CD4-positive, alpha-beta T cell (primary cell): ENCODE data around the gene CCR2. TPM values are rescaled to one million over a fixed set of nuclear protein-coding genes. Genes with fewer than 3 reads are reported as not detected.

Experiments
- ATAC-seq: fragments of 200-7000 bp; cut with Tn5 transposase; one replicate; pipeline ENCODE4 v1.10.0; 2022; ENCODE audit warnings: mild to moderate bottlenecking; ENCODE audit not compliant: poor library complexity
- CTCF ChIA-PET: fragments of 350-600 bp; sonication (Branson Sonifier 250); formaldehyde crosslinking; loops from one replicate; lab custom pipeline; 2021; ENCODE audit warnings: antibody characterized with exemption, inconsistent platforms; lab: Charles Lee
- POLR2A ChIA-PET: fragments of 350-600 bp; sonication (Branson Sonifier 250); formaldehyde crosslinking; loops from one replicate; lab custom pipeline; 2021; ENCODE audit warnings: antibody characterized with exemption, inconsistent platforms; lab: Charles Lee
- DNase-seq, 14 experiments: peaks; one replicate each; pipeline ENCODE4 v3.0.0-alpha.2; 2013 to 2020; ENCODE audit warnings: mixed read lengths in 2 of 14
- H3K27ac ChIP-seq, 2 donors: one replicate each; pipeline versions ENCODE4 v1.5.1 to v1.7.0; 2013; ENCODE audit warnings: low read length in 2 of 2, low read depth in 1 of 2, mild to moderate bottlenecking in 1 of 2
- H3K27me3 ChIP-seq, 2 experiments: 1 replicate in 1 of 2; 2 replicates in 1 of 2; pipeline versions ENCODE4 v1.6.1 to v1.7.0; 2013; ENCODE audit warnings: low read length in 2 of 2, control low read depth in 1 of 2, mild to moderate bottlenecking in 1 of 2, moderate library complexity in 1 of 2; ENCODE audit not compliant: insufficient read depth in 2 of 2, control insufficient read depth in 1 of 2
- H3K36me3 ChIP-seq: one replicate; pipeline ENCODE4 v1.6.1; 2013; ENCODE audit warnings: low read length, control low read depth; ENCODE audit not compliant: insufficient read depth
- H3K4me1 ChIP-seq: one replicate; pipeline ENCODE4 v1.6.1; 2013; ENCODE audit warnings: low read length, control low read depth; ENCODE audit not compliant: insufficient read depth
- H3K4me3 ChIP-seq: one replicate; pipeline ENCODE4 v1.5.1; 2013; ENCODE audit warnings: mild to moderate bottlenecking, low read length, moderate library complexity
- H3K9me3 ChIP-seq, 2 experiments: 1 replicate in 1 of 2; 2 replicates in 1 of 2; pipeline versions ENCODE4 v1.6.1 to v1.7.0; 2013; ENCODE audit warnings: low read length in 2 of 2, mild to moderate bottlenecking in 2 of 2, control low read depth in 1 of 2, moderate library complexity in 1 of 2; ENCODE audit not compliant: control insufficient read depth in 1 of 2, insufficient read depth in 1 of 2
- H3K27ac Mint-ChIP-seq: one replicate; pipeline ENCODE4 v1.8.0; 2020; ENCODE audit warnings: mixed read lengths
- H3K27me3 Mint-ChIP-seq: one replicate; pipeline ENCODE4 v1.8.0; 2021; ENCODE audit warnings: mixed read lengths
- H3K36me3 Mint-ChIP-seq: one replicate; pipeline ENCODE4 v1.8.0; 2021; ENCODE audit warnings: low read depth, mixed read lengths
- H3K4me1 Mint-ChIP-seq: one replicate; pipeline ENCODE4 v1.8.0; 2021; ENCODE audit warnings: low read depth, mixed read lengths
- H3K4me3 Mint-ChIP-seq: one replicate; pipeline ENCODE4 v1.8.0; 2020; ENCODE audit warnings: mild to moderate bottlenecking, mixed read lengths
- H3K9me3 Mint-ChIP-seq: one replicate; pipeline ENCODE4 v1.8.0; 2020; ENCODE audit warnings: mixed read lengths
- intact Hi-C, 2 experiments: fragments of 100-400 bp; cut with DNase I in 1 of 2; cut with micrococcal nuclease in 1 of 2; formaldehyde crosslinking; loops; one replicate each; pipeline versions ENCODE4 v1.15.1 to v1.9.0; 2023 to 2025; cut with DNase I, micrococcal nuclease
- total RNA-seq, 174 experiments: library from RNA in 2 of 174; stranded (reverse) in 2 of 174; gene quantifications; one replicate each; pipeline ENCODE4 v1.2.3 and lab custom pipeline; 2021 to 2026
- TF ChIP-seq, protein P1 (sequence below): fragments of 200-600 bp; IDR thresholded peaks from one replicate; pipeline ENCODE4 v1.8.0; 2022; ENCODE audit warnings: antibody characterized with exemption, mild to moderate bottlenecking

CCR2 gene
- total RNA-seq, 2 experiments from 2014 or later: 0.99 to 1.0 TPM

DNA sequence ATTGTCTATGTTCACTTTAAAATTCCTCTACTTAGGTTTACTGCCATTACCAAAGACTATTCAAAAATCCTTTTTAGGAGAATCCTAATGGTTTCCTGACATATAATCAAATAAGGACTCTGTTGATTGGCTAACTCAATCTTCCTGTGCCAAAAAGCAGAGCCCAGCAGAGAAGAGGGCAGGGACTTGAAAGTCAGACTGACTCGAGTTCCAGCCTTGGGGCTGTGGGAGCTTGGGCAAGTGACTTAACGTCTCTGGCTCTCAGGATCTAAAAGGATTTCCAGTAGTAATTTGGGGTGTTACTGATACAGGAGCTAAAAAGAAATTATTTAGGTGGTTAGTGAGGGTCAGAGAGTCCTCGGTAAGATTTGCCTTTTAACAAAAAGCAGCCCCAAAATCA, 27.7 kb downstream of the CCR2 start:
- Mint-ChIP-seq H3K36me3 (no peaks in the 10 kb centered on the region), H3K9me3 (no peaks in the 10 kb centered on the region), H3K4me1 (peaks cover 22% of the 10 kb centered on the region), H3K27ac (no peak overlapping the region), H3K27me3 (peaks cover 6% of the 10 kb centered on the region), H3K4me3 (no peak overlapping the region)
- Histone ChIP-seq H3K27me3 (no peaks in the 10 kb centered on the region), H3K36me3 (no peaks in the 10 kb centered on the region), H3K27ac (no peak overlapping the region), H3K4me1 (peaks cover 28% of the 10 kb centered on the region), H3K9me3 (no peaks in the 10 kb centered on the region), H3K4me3 (no peak overlapping the region)
- intact Hi-C loops: no loop called here
- DNase-seq (no peak), ATAC-seq (no peak)
- CTCF ChIA-PET: no interaction called here
- TF ChIP-seq, protein P1, sequence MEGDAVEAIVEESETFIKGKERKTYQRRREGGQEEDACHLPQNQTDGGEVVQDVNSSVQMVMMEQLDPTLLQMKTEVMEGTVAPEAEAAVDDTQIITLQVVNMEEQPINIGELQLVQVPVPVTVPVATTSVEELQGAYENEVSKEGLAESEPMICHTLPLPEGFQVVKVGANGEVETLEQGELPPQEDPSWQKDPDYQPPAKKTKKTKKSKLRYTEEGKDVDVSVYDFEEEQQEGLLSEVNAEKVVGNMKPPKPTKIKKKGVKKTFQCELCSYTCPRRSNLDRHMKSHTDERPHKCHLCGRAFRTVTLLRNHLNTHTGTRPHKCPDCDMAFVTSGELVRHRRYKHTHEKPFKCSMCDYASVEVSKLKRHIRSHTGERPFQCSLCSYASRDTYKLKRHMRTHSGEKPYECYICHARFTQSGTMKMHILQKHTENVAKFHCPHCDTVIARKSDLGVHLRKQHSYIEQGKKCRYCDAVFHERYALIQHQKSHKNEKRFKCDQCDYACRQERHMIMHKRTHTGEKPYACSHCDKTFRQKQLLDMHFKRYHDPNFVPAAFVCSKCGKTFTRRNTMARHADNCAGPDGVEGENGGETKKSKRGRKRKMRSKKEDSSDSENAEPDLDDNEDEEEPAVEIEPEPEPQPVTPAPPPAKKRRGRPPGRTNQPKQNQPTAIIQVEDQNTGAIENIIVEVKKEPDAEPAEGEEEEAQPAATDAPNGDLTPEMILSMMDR: no peak
- POLR2A ChIA-PET: no interaction called here

GRCh38 chr3:46383211-46383950, 29.5 kb downstream of the CCR2 start:
- H3K4me3 Mint-ChIP-seq: no peak overlapping the region
- no peak for DNase-seq
- ATAC-seq: no peak

GRCh38 chr3:46383951-46384330, 30.0 kb downstream of the CCR2 start:
- ChIA-PET POLR2A (no interaction called here), CTCF (no interaction called here)
- TF ChIP-seq, protein P1: no peak
- Mint-ChIP-seq H3K36me3 (no peaks in the 10 kb centered on the region), H3K27me3 (peaks cover 6% of the 10 kb centered on the region), H3K4me1 (peaks cover 17% of the 10 kb centered on the region), H3K9me3 (no peaks in the 10 kb centered on the region), H3K4me3 (no peak overlapping the region), H3K27ac (no peak overlapping the region)
- intact Hi-C loops: no loop called here
- H3K27me3 ChIP-seq: no peaks in the 10 kb centered on the region
- H3K4me3 ChIP-seq: no peak overlapping the region
- no peaks in the 10 kb centered on the region for H3K9me3 ChIP-seq
- ATAC-seq: no peak
- H3K27ac ChIP-seq: no peak overlapping the region
- no peak for DNase-seq
- H3K4me1 ChIP-seq: peaks cover 23% of the 10 kb centered on the region
- no peaks in the 10 kb centered on the region for H3K36me3 ChIP-seq

More at GRCh38 chr3:46383211-46383950, 29.5 kb downstream of the CCR2 start:
- Mint-ChIP-seq H3K4me1 (peaks cover 19% of the 10 kb centered on the region), H3K27me3 (peaks cover 6% of the 10 kb centered on the region), H3K9me3 (no peaks in the 10 kb centered on the region), H3K27ac (no peak overlapping the region), H3K36me3 (no peaks in the 10 kb centered on the region)
- Histone ChIP-seq H3K4me1 (peaks cover 25% of the 10 kb centered on the region), H3K36me3 (no peaks in the 10 kb centered on the region), H3K9me3 (no peaks in the 10 kb centered on the region), H3K27me3 (no peaks in the 10 kb centered on the region), H3K27ac (no peak overlapping the region), H3K4me3 (no peak overlapping the region)
- intact Hi-C loops: no loop called here
- POLR2A ChIA-PET: no interaction called here
- TF ChIP-seq, protein P1: no peak
- CTCF ChIA-PET: interaction anchor here (0.7 kb wide), 1 partner anchor 20 kb away, joined by 3 read pairs; no protein-coding TSS in a partner anchor
